IMR-90 (cell line): Measurements from ENCODE around the gene CELSR1. TPM values are rescaled to one million over a fixed set of nuclear protein-coding genes. Genes with fewer than 3 reads are reported as not detected.

ENCODE experiments used
- ATAC-seq: fragments of 200-7000 bp; cut with Tn5 transposase; 2 replicates; pipeline ENCODE4 v1.9.1; 2020; ENCODE audit warnings: low read depth, mild to moderate bottlenecking, moderate library complexity
- BruUV-seq: library from RNA; stranded (reverse); fragments of 400-500 nt; replicated peaks from 2 replicates; lab custom pipeline; 2021; lab: Mats Ljungman, UMichigan
- CTCF ChIA-PET: fragments of 300-600 bp; formaldehyde crosslinking; extraction: SDS; loops from one replicate; lab custom pipeline; 2021; ENCODE audit warnings: antibody characterized with exemption; lab: Yijun Ruan, JAX
- POLR2A ChIA-PET: fragments of 300-600 bp; sonication (Branson Sonifier 250); formaldehyde crosslinking; loops from one replicate; lab custom pipeline; 2022; ENCODE audit warnings: antibody characterized with exemption; ENCODE audit not compliant: unreplicated experiment; lab: Charles Lee
- DNase-seq: peaks from one replicate; pipeline ENCODE4 v3.0.0; 2013
- H2AFZ ChIP-seq: replicated peaks from 2 replicates; pipeline ENCODE3; 2013; ENCODE audit warnings: low read length, mild to moderate bottlenecking; ENCODE audit not compliant: poor library complexity
- H2AK5ac ChIP-seq: 2 replicates; pipeline ENCODE4 v1.6.1; 2013; ENCODE audit warnings: low read depth, low read length, inconsistent platforms
- H2AK9ac ChIP-seq: replicated peaks from 2 replicates; pipeline ENCODE3; 2013; ENCODE audit warnings: mild to moderate bottlenecking, low read depth, low read length, moderate library complexity; ENCODE audit not compliant: poor library complexity
- H2BK120ac ChIP-seq: 2 replicates; pipeline ENCODE4 v1.6.1; 2013; ENCODE audit warnings: low read depth, low read length, inconsistent platforms
- H2BK15ac ChIP-seq: 3 replicates; pipeline ENCODE4 v1.6.1; 2013; ENCODE audit warnings: low read depth, low read length, inconsistent platforms
- H2BK20ac ChIP-seq: 2 replicates; pipeline ENCODE4 v1.6.1; 2013; ENCODE audit warnings: low read depth, mild to moderate bottlenecking, inconsistent platforms, low read length, moderate library complexity
- H2BK5ac ChIP-seq: 2 replicates; pipeline ENCODE4 v1.6.1; 2013; ENCODE audit warnings: mild to moderate bottlenecking, low read depth, low read length, inconsistent platforms; ENCODE audit not compliant: poor library complexity, severe bottlenecking
- H3K14ac ChIP-seq: replicated peaks from 2 replicates; pipeline ENCODE4 v1.6.1; 2013; ENCODE audit warnings: low read depth, low read length, inconsistent platforms
- H3K18ac ChIP-seq: 2 replicates; pipeline ENCODE4 v1.6.1; 2013; ENCODE audit warnings: low read depth, low read length, control low read depth
- H3K23ac ChIP-seq: 2 replicates; pipeline ENCODE4 v1.6.1; 2013; ENCODE audit warnings: low read depth, low read length, inconsistent platforms
- H3K27ac ChIP-seq: 2 replicates; pipeline ENCODE4 v1.5.1; 2013; ENCODE audit warnings: mild to moderate bottlenecking, control low read depth, low read length; ENCODE audit not compliant: insufficient read depth
- H3K27me3 ChIP-seq: 2 replicates; pipeline ENCODE4 v1.6.1; 2013; ENCODE audit warnings: low read length; ENCODE audit not compliant: control insufficient read depth, insufficient read depth
- H3K36me3 ChIP-seq: 2 replicates; pipeline ENCODE4 v1.6.1; 2013; ENCODE audit warnings: low read length, mixed read lengths; ENCODE audit not compliant: control insufficient read depth, insufficient read depth
- H3K4ac ChIP-seq: 2 replicates; pipeline ENCODE4 v1.6.1; 2013; ENCODE audit warnings: low read depth, low read length, inconsistent platforms
- H3K4me1 ChIP-seq: 2 replicates; pipeline ENCODE4 v1.6.1; 2013; ENCODE audit warnings: low read length, mixed read lengths; ENCODE audit not compliant: control insufficient read depth, insufficient read depth
- H3K4me2 ChIP-seq: 2 replicates; pipeline ENCODE4 v1.6.1; 2013; ENCODE audit warnings: low read depth, mild to moderate bottlenecking, control low read depth, low read length, moderate library complexity
- H3K4me3 ChIP-seq: 2 replicates; pipeline ENCODE4 v1.5.1; 2013; ENCODE audit warnings: low read depth, mild to moderate bottlenecking, control low read depth, low read length, moderate library complexity; ENCODE audit not compliant: insufficient read depth
- H3K56ac ChIP-seq: 2 replicates; pipeline ENCODE4 v1.6.1; 2013; ENCODE audit warnings: low read length, inconsistent platforms; ENCODE audit not compliant: insufficient read depth; ENCODE audit errors: extremely low read depth
- H3K79me1 ChIP-seq, 2 experiments: 2 replicates each; pipeline ENCODE4 v1.6.1; 2013; ENCODE audit warnings: low read length in 2 of 2, inconsistent platforms in 1 of 2, low read depth in 1 of 2
- H3K9ac ChIP-seq: 2 replicates; pipeline ENCODE4 v1.6.1; 2013; ENCODE audit warnings: low read depth, low read length, control low read depth
- H3K9me1 ChIP-seq: 2 replicates; pipeline ENCODE4 v1.6.1; 2013; ENCODE audit warnings: low read length, inconsistent platforms; ENCODE audit not compliant: insufficient read depth
- H3K9me3 ChIP-seq: 2 replicates; pipeline ENCODE4 v1.6.1; 2013; ENCODE audit warnings: low read length; ENCODE audit not compliant: control insufficient read depth, insufficient read depth
- H4K20me1 ChIP-seq: 2 replicates; pipeline ENCODE4 v1.6.1; 2013; ENCODE audit warnings: low read length, inconsistent platforms; ENCODE audit not compliant: insufficient read depth
- H4K5ac ChIP-seq: 2 replicates; pipeline ENCODE4 v1.6.1; 2013; ENCODE audit warnings: mild to moderate bottlenecking, low read depth, low read length, control low read depth
- H4K8ac ChIP-seq, 2 experiments: 2 replicates each; pipeline ENCODE4 v1.6.1; 2013; ENCODE audit warnings: low read depth in 2 of 2, low read length in 2 of 2, control low read depth in 1 of 2, inconsistent platforms in 1 of 2
- H4K91ac ChIP-seq: 2 replicates; pipeline ENCODE4 v1.6.1; 2013; ENCODE audit warnings: low read depth, low read length, inconsistent platforms; ENCODE audit not compliant: insufficient read depth
- MAZ ChIP-seq: IDR thresholded peaks from 2 replicates; pipeline ENCODE4 v1.6.1; 2012; ENCODE audit warnings: low read depth, mild to moderate bottlenecking, low read length, improper control_type of control experiment, moderate library complexity, borderline replicate concordance
- WGBS, 2 experiments: methylation state at CpG; one replicate each; pipeline versions ENCODE4 v1.1.5 to v1.1.7; 2013; ENCODE audit warnings: missing lambda C conversion rate in 2 of 2; ENCODE audit not compliant: insufficient read length in 1 of 2; ENCODE audit errors: extremely low coverage in 2 of 2; 5-methylcytosine and 5-hydroxymethylcytosine counted together
- dilution Hi-C: fragments of 300-500 bp; cut with HindIII; formaldehyde crosslinking; loops from one replicate; pipeline ENCODE4 v1.14.3; 2018; ENCODE audit warnings: low sequenced_read_pairs; ENCODE audit not compliant: unreplicated experiment
- in situ Hi-C: fragments of 300-500 bp; cut with MboI; formaldehyde crosslinking; loops from 3 replicates; pipeline ENCODE4 v1.14.3; 2019; ENCODE audit warnings: low sequenced_read_pairs, inconsistent platforms, mixed read lengths
- intact Hi-C: fragments of 100-400 bp; cut with micrococcal nuclease; formaldehyde crosslinking; loops from 2 replicates; pipeline ENCODE4 v1.10.0; 2022
- polyA plus RNA-seq, 3 experiments: library from polyadenylated mRNA; depleted of rRNA; stranded (reverse); fragments of >200 nt; gene quantifications; 2 replicates each; pipeline ENCODE4 v1.2.3, GENCODE V29; 2012; ENCODE audit warnings: low replicate concordance in 1 of 3
- total RNA-seq: library from RNA; depleted of rRNA; stranded (reverse); fragments of >200 nt; gene quantifications from 2 replicates; pipeline ENCODE4 v1.2.3, GENCODE V29; 2012

Gene CELSR1
- total and polyA plus RNA-seq, 2 of the 4 experiments (the other 2 are of a cell fraction): 0.36 to 0.82 TPM

GRCh38 chr22:46478083-46478551, 59.3 kb downstream of the CELSR1 start:
- no peak overlapping the region for H3K4me3 ChIP-seq
- H3K23ac ChIP-seq: no peak overlapping the region
- ATAC-seq: no peak
- BruUV-seq: no TSS peak
- in situ Hi-C loops (no loop called here), intact Hi-C loops (no loop called here), dilution Hi-C loops (no loop called here)
- H3K4ac ChIP-seq: no peak overlapping the region
- ChIA-PET POLR2A (no interaction called here), CTCF (no interaction called here)
- H2AFZ ChIP-seq: no peak overlapping the region
- no peak for TF ChIP-seq MAZ
- no peaks in the 10 kb centered on the region for H3K4me1 ChIP-seq
- H3K56ac ChIP-seq: no peak overlapping the region
- H3K27ac ChIP-seq: no peak overlapping the region
- no peak overlapping the region for H3K4me2 ChIP-seq
- no peak overlapping the region for H2BK20ac ChIP-seq
- WGBS, 2 experiments: 72% methylated on average over 10 of the region's 17 CpGs; no CpG with 5 or more reads in 1 of the 2 experiments
- no peak overlapping the region for H4K91ac ChIP-seq
- H3K14ac ChIP-seq: no peak overlapping the region
- peaks cover 38% of the 10 kb centered on the region for H3K27me3 ChIP-seq
- H4K5ac ChIP-seq: no peak overlapping the region
- no peak for DNase-seq
- H4K8ac ChIP-seq: no peak overlapping the region
- no peak overlapping the region for H2BK5ac ChIP-seq
- no peak overlapping the region for H3K18ac ChIP-seq
- H3K9me3 ChIP-seq: no peaks in the 10 kb centered on the region
- H2AK5ac ChIP-seq: no peak overlapping the region
- no peak overlapping the region for H2BK120ac ChIP-seq
- no peaks in the 10 kb centered on the region for H3K9me1 ChIP-seq
- no peak overlapping the region for H3K9ac ChIP-seq
- H4K20me1 ChIP-seq: no peaks in the 10 kb centered on the region
- H2AK9ac ChIP-seq: no peak overlapping the region
- H2BK15ac ChIP-seq: no peak overlapping the region
- no peaks in the 10 kb centered on the region for H3K36me3 ChIP-seq
- no peaks in the 10 kb centered on the region for H3K79me1 ChIP-seq
